Smooth muscle cell (in vitro differentiated cells): ENCODE data around the gene FAAP100. TPM values are rescaled to one million over a fixed set of nuclear protein-coding genes. Genes with fewer than 3 reads are reported as not detected.

ENCODE experiments used
- DNase-seq: peaks from one replicate; lab custom pipeline; 2025; ENCODE audit not compliant: unreplicated experiment; lab: John Stamatoyannopoulos, UW
- H2AFZ ChIP-seq: fragments of 200-600 bp; sonication (generic); 2 replicates; pipeline ENCODE4 v1.6.0; 2016; ENCODE audit warnings: antibody characterized with exemption, low read depth, mild to moderate bottlenecking
- H3F3A ChIP-seq: fragments of 200-600 bp; sonication (generic); 2 replicates; pipeline ENCODE4 v1.6.0; 2017; ENCODE audit warnings: antibody characterized with exemption, low read depth
- H3K27ac ChIP-seq: fragments of 200-600 bp; sonication (generic); 2 replicates; pipeline ENCODE4 v1.5.1; 2016; ENCODE audit warnings: low read depth, mild to moderate bottlenecking
- H3K27me3 ChIP-seq: fragments of 200-600 bp; sonication (generic); 2 replicates; pipeline ENCODE4 v1.6.1; 2016; ENCODE audit warnings: low read depth, mild to moderate bottlenecking
- H3K36me3 ChIP-seq: fragments of 200-600 bp; sonication (generic); 2 replicates; pipeline ENCODE4 v1.5.1; 2016; ENCODE audit warnings: low read depth
- H3K4me1 ChIP-seq: fragments of 200-600 bp; sonication (generic); 2 replicates; pipeline ENCODE4 v1.5.1; 2016; ENCODE audit warnings: low read depth
- H3K4me2 ChIP-seq: fragments of 200-600 bp; sonication (generic); 2 replicates; pipeline ENCODE4 v1.6.0; 2016; ENCODE audit warnings: mild to moderate bottlenecking
- H3K4me3 ChIP-seq: fragments of 200-600 bp; sonication (generic); 2 replicates; pipeline ENCODE4 v1.5.1; 2016; ENCODE audit warnings: mild to moderate bottlenecking
- H3K79me2 ChIP-seq: fragments of 200-600 bp; sonication (generic); 2 replicates; pipeline ENCODE4 v1.6.0; 2016; ENCODE audit warnings: low read depth, mild to moderate bottlenecking
- H3K9ac ChIP-seq: fragments of 200-600 bp; sonication (generic); 2 replicates; pipeline ENCODE4 v1.6.0; 2016; ENCODE audit warnings: low read depth
- H3K9me3 ChIP-seq: fragments of 200-600 bp; sonication (generic); replicated peaks from 2 replicates; pipeline ENCODE4 v1.5.1; 2016; ENCODE audit warnings: low read depth
- H4K20me1 ChIP-seq: fragments of 200-600 bp; sonication (generic); 2 replicates; pipeline ENCODE4 v1.6.0; 2016; ENCODE audit warnings: low read depth
- WGBS: methylation state at CpG from one replicate; pipeline ENCODE4 v1.1.7; 2016; ENCODE audit warnings: low lambda C conversion rate; 5-methylcytosine and 5-hydroxymethylcytosine counted together
- polyA plus RNA-seq: library from polyadenylated mRNA; unstranded; fragments of >200 nt; fragmentation: Nextera tagmentation; extraction: Ambion mirVana; gene quantifications from 2 replicates; pipeline ENCODE4 v1.2.1, GENCODE V29; 2016
- total RNA-seq: library from RNA; depleted of rRNA; stranded (reverse); fragments of >200 nt; gene quantifications from 2 replicates; pipeline ENCODE4 v1.2.3, GENCODE V29; 2014
- TF ChIP-seq, protein P1 (sequence below): fragments of 200-600 bp; sonication (generic); IDR thresholded peaks from 2 replicates; pipeline ENCODE4 v1.5.1; 2017; ENCODE audit warnings: borderline replicate concordance, mild to moderate bottlenecking, antibody characterized with exemption; ENCODE audit not compliant: insufficient read depth, poor library complexity, severe bottlenecking

The FAAP100 gene
- total and polyA plus RNA-seq, 2 experiments from 2014 or later = 17.9 to 28.5 TPM

DNA sequence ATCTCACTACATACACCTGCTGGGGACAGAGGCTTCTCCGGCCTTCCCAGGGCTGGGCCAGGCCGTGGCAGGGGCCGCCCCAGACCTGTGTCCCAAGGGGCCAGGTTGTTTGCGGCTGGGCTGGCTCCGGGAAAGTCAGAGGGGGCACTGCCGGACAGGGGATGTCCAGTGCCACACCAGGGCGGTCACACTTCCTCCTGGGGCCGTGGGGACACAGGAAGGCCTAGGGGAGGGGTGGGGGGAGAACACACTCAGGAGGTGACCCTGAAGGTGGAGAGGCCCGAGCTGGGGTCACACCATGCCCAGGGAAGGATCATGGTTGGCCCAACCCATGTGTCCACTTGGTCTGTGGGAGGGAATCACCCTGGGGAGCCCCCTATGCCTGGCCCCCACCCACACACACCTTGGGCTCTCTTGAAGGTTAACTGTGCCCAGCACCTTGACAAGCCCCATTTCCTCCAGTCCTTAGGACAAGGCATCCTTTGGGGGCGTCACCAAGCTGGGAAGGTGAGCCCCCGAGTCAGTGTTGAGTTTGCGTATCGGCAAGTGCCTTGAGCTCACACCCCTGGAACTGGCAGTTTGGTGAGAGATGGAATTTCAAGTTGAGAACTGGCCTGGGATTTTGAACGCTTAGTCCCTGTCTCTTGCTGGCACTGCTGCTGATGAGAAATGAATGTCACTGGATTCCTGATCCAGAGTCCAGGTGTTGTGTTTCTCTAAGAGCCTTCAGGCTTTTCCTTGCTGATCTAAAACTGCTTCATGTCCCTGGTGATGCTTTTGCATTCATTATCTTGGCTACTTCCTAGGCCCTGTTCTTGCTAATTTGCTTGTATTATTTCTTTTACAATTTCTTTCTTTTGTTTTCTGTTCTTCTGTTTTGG, 31.9 kb downstream of the FAAP100 start:
- no peaks in the 10 kb centered on the region for H3K9me3 ChIP-seq
- peak overlapping the region; percentile 37 for H3K9ac ChIP-seq
- peaks cover 28% of the 10 kb centered on the region for H3K79me2 ChIP-seq
- H4K20me1 ChIP-seq = peaks cover 65% of the 10 kb centered on the region
- no peak for DNase-seq
- H3K27ac ChIP-seq = no peak overlapping the region
- 76% methylated on average over 12 of the region's 14 CpGs for WGBS
- peak overlapping the region; percentile 99 for H3K4me2 ChIP-seq
- peaks cover 39% of the 10 kb centered on the region for H3K4me1 ChIP-seq
- H3K4me3 ChIP-seq = no peak overlapping the region
- TF ChIP-seq, protein P1, sequence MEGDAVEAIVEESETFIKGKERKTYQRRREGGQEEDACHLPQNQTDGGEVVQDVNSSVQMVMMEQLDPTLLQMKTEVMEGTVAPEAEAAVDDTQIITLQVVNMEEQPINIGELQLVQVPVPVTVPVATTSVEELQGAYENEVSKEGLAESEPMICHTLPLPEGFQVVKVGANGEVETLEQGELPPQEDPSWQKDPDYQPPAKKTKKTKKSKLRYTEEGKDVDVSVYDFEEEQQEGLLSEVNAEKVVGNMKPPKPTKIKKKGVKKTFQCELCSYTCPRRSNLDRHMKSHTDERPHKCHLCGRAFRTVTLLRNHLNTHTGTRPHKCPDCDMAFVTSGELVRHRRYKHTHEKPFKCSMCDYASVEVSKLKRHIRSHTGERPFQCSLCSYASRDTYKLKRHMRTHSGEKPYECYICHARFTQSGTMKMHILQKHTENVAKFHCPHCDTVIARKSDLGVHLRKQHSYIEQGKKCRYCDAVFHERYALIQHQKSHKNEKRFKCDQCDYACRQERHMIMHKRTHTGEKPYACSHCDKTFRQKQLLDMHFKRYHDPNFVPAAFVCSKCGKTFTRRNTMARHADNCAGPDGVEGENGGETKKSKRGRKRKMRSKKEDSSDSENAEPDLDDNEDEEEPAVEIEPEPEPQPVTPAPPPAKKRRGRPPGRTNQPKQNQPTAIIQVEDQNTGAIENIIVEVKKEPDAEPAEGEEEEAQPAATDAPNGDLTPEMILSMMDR = no peak
- no peaks in the 10 kb centered on the region for H3K27me3 ChIP-seq
- no peak overlapping the region for H2AFZ ChIP-seq
- H3K36me3 ChIP-seq = no peaks in the 10 kb centered on the region
- peaks cover 12% of the 10 kb centered on the region for H3F3A ChIP-seq

DNA sequence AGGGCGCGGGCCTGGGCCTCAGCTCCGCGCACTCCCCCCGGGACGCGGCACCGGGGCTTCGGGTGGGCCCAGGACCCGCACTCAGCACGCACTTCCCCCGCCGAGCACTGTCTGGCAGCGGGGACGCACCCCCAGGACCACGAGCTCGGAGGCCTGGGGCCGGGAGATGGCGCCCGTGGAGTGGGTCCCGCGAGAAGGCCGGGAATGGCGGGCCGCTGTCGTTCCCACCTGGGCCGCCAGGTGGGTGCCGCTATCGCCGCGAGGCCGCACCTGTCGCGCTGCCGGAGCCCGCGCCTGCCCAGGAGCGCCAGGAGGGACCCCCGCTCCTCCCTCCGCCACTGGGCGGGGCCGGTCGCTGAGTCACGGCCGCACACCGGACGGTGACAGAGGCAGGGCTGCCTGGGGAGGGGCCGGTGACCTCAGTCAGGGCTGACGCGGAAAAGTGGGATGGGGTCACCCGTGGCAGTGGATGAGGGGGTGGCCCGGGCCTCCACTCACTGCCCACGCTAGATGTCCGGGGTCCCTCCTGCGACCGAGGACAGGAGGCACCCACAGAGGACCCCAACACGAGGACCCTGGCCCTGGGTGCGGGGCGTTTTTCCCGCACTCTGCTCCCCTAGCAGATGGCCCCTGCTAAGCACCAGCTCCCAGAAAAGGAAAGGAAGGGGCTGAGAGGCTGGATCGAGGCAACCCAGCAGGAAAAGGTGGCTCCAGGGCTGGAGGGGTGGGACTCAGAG, 32.7 kb downstream of the FAAP100 start:
- Histone ChIP-seq H3K4me3 (peak overlapping the region; percentile 54), H3K9me3 (no peaks in the 10 kb centered on the region), H4K20me1 (peaks cover 65% of the 10 kb centered on the region), H3F3A (peaks cover 14% of the 10 kb centered on the region), H3K4me2 (peak overlapping the region; percentile 99), H3K27me3 (no peaks in the 10 kb centered on the region), H3K9ac (peak overlapping the region; percentile 37), H3K36me3 (no peaks in the 10 kb centered on the region), H2AFZ (no peak overlapping the region), H3K4me1 (peaks cover 41% of the 10 kb centered on the region), H3K27ac (peak overlapping the region; percentile 40), H3K79me2 (peaks cover 30% of the 10 kb centered on the region)
- WGBS = 5% methylated on average over 56 of the region's 61 CpGs
- no peak for DNase-seq
- TF ChIP-seq, protein P1 = peak; percentile 39

DNA sequence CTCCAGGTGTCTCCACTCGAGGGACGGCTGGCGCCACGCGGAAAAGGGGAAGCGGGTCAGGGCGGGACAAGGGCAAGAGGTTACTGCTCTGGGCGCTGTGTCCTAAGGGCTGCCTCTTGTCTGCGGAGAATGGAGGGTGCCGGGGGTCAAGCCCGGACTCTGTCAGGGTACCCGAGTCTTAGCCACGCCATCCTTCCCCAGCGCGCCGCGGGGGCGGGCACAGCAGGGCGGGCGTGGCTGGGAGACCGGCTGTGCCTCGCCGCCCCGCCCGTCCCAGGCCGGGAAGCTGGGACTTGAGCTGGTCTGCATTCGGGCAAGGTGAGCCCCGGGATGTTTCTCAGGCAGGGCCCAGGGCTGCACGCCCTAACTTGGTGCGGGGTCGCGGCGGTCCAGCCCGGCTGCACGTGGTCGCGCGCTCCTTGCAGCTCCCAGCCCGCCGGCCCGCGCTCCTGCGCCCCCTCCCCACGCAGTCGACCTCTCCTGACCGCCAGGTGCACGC, 33.3 kb downstream of the FAAP100 start:
- H3K4me3 ChIP-seq = peak overlapping the region; percentile 54
- TF ChIP-seq, protein P1 = no peak
- H2AFZ ChIP-seq = no peak overlapping the region
- H3K9me3 ChIP-seq = no peaks in the 10 kb centered on the region
- peaks cover 30% of the 10 kb centered on the region for H3K79me2 ChIP-seq
- H3K36me3 ChIP-seq = no peaks in the 10 kb centered on the region
- peak overlapping the region; percentile 99 for H3K4me2 ChIP-seq
- H3K4me1 ChIP-seq = peaks cover 41% of the 10 kb centered on the region
- no peaks in the 10 kb centered on the region for H3K27me3 ChIP-seq
- DNase-seq = no peak
- 6% methylated on average over 25 of the region's 47 CpGs for WGBS
- no peak overlapping the region for H3K27ac ChIP-seq
- H3F3A ChIP-seq = peaks cover 20% of the 10 kb centered on the region
- peaks cover 65% of the 10 kb centered on the region for H4K20me1 ChIP-seq
- H3K9ac ChIP-seq = no peak overlapping the region
